Mucosa of rectum (tissue), 2 donors: ENCODE measurements around the gene ZCCHC17.
A peak's percentile ranks its signal among the peaks of the same experiment; 100 is the strongest.

Source experiments
- H3K27ac ChIP-seq, 2 donors: one replicate each; pipeline ENCODE4 v1.7.0; 2013; ENCODE audit warnings: inconsistent platforms in 2 of 2, low read depth in 2 of 2, low read length in 2 of 2
- H3K27me3 ChIP-seq, 2 donors: one replicate each; pipeline ENCODE4 v1.7.0; 2013; ENCODE audit warnings: low read length in 2 of 2; ENCODE audit not compliant: control insufficient read depth in 2 of 2, insufficient read depth in 2 of 2
- H3K36me3 ChIP-seq, 2 donors: one replicate each; pipeline ENCODE4 v1.7.0; 2013; ENCODE audit warnings: low read length in 2 of 2; ENCODE audit not compliant: control insufficient read depth in 2 of 2, insufficient read depth in 2 of 2
- H3K4me1 ChIP-seq, 2 donors: one replicate each; pipeline ENCODE4 v1.7.0; 2013; ENCODE audit warnings: low read length in 2 of 2, mild to moderate bottlenecking in 1 of 2; ENCODE audit not compliant: control insufficient read depth in 2 of 2, insufficient read depth in 2 of 2
- H3K4me3 ChIP-seq, 2 donors: one replicate each; pipeline ENCODE4 v1.7.0; 2013; ENCODE audit warnings: low read length in 2 of 2
- H3K9ac ChIP-seq, 2 donors: one replicate each; pipeline ENCODE4 v1.7.0; 2013; ENCODE audit warnings: low read length in 2 of 2, low read depth in 1 of 2, mild to moderate bottlenecking in 1 of 2
- H3K9me3 ChIP-seq, 2 donors: one replicate each; pipeline ENCODE4 v1.7.0; 2013; ENCODE audit warnings: low read length in 2 of 2; ENCODE audit not compliant: control insufficient read depth in 2 of 2
- donor health status: healthy.
- donor health status: Normal muscosa, but diverticular disease.

ZCCHC17 gene

GRCh38 chr1:31364561-31365250 is 67.9 kb downstream of the ZCCHC17 start:
- no peak overlapping the region for H3K9ac ChIP-seq
- H3K4me3 ChIP-seq: no peak overlapping the region
- no peaks in the 10 kb centered on the region for H3K9me3 ChIP-seq
- H3K27ac ChIP-seq: no peak overlapping the region
- H3K27me3 ChIP-seq: no peaks in the 10 kb centered on the region
- peaks cover 24 to 32% of the 10 kb centered on the region in 2 donors for H3K36me3 ChIP-seq
- no peaks in the 10 kb centered on the region for H3K4me1 ChIP-seq

- Histone ChIP-seq H3K9me3 (no peaks in the 10 kb centered on the region), H3K4me3 (no peak overlapping the region), H3K9ac (no peak overlapping the region), H3K4me1 (peaks cover 5 to 15% of the 10 kb centered on the region in 2 donors), H3K36me3 (peaks cover 19 to 26% of the 10 kb centered on the region in 2 donors), H3K27me3 (no peaks in the 10 kb centered on the region), H3K27ac (no peak overlapping the region)
These were observed 70.0 kb downstream of the ZCCHC17 start for GRCh38 chr1:31366796-31367195.

GRCh38 chr1:31368611-31369107 is 71.8 kb downstream of the ZCCHC17 start:
- Histone ChIP-seq H3K36me3 (peaks cover 15 to 24% of the 10 kb centered on the region in 2 donors), H3K27me3 (no peaks in the 10 kb centered on the region), H3K27ac (no peak overlapping the region), H3K4me1 (peaks cover 21 to 33% of the 10 kb centered on the region in 2 donors), H3K9me3 (no peaks in the 10 kb centered on the region), H3K4me3 (no peak overlapping the region), H3K9ac (no peak overlapping the region)

GRCh38 chr1:31370021-31370420 is 73.2 kb downstream of the ZCCHC17 start:
- no peaks in the 10 kb centered on the region for H3K9me3 ChIP-seq
- H3K9ac ChIP-seq: no peak overlapping the region
- peaks cover 10% of the 10 kb centered on the region in 2 donors for H3K36me3 ChIP-seq
- no peaks in the 10 kb centered on the region for H3K27me3 ChIP-seq
- H3K27ac ChIP-seq: no peak overlapping the region
- H3K4me1 ChIP-seq: peaks cover 30 to 33% of the 10 kb centered on the region in 2 donors
- no peak overlapping the region for H3K4me3 ChIP-seq

- Histone ChIP-seq H3K27me3 (no peaks in the 10 kb centered on the region), H3K27ac (no peak overlapping the region), H3K36me3 (peaks cover 6 to 9% of the 10 kb centered on the region in 2 donors), H3K4me3 (no peak overlapping the region), H3K9ac (no peak overlapping the region), H3K9me3 (no peaks in the 10 kb centered on the region), H3K4me1 (peaks cover 30 to 33% of the 10 kb centered on the region in 2 donors)
These were observed 73.7 kb downstream of the ZCCHC17 start for GRCh38 chr1:31370565-31370964.

- Histone ChIP-seq H3K9ac (no peak overlapping the region), H3K4me1 (peaks cover 30 to 33% of the 10 kb centered on the region in 2 donors), H3K4me3 (no peak overlapping the region), H3K36me3 (peaks cover 3 to 7% of the 10 kb centered on the region in 2 donors), H3K27ac (peak overlapping the region; percentile 26 to 78), H3K27me3 (no peaks in the 10 kb centered on the region), H3K9me3 (no peaks in the 10 kb centered on the region)
These were observed 74.5 kb downstream of the ZCCHC17 start for GRCh38 chr1:31371121-31371959.

- H3K27ac ChIP-seq: peak overlapping the region; percentile 16 to 78
- peak overlapping the region in 1 of 2 donors; percentile 23 for H3K4me3 ChIP-seq
- peaks cover 30 to 36% of the 10 kb centered on the region in 2 donors for H3K4me1 ChIP-seq
- peaks cover 0 to 6% of the 10 kb centered on the region in 2 donors for H3K36me3 ChIP-seq
- no peaks in the 10 kb centered on the region for H3K27me3 ChIP-seq
- peak overlapping the region; percentile 0 to 38 for H3K9ac ChIP-seq
- H3K9me3 ChIP-seq: no peaks in the 10 kb centered on the region
These were observed 75.2 kb downstream of the ZCCHC17 start for GRCh38 chr1:31372051-31372450.

- peak overlapping the region; percentile 78 to 80 for H3K27ac ChIP-seq
- H3K9ac ChIP-seq: peak overlapping the region; percentile 57 to 71
- H3K4me1 ChIP-seq: peaks cover 30 to 36% of the 10 kb centered on the region in 2 donors
- H3K9me3 ChIP-seq: no peaks in the 10 kb centered on the region
- peak overlapping the region; percentile 56 to 60 for H3K4me3 ChIP-seq
- no peaks in the 10 kb centered on the region for H3K36me3 ChIP-seq
- no peaks in the 10 kb centered on the region for H3K27me3 ChIP-seq
These were observed 75.9 kb downstream of the ZCCHC17 start for GRCh38 chr1:31372751-31373055.

- Histone ChIP-seq H3K27me3 (no peaks in the 10 kb centered on the region), H3K9me3 (no peaks in the 10 kb centered on the region), H3K9ac (peak within 1 kb of the TSS; percentile 57 to 71), H3K4me1 (peaks cover 30 to 36% of the 10 kb centered on the region in 2 donors), H3K36me3 (no peaks in the 10 kb centered on the region), H3K27ac (peak within 1 kb of the TSS; percentile 78 to 80), H3K4me3 (peak within 1 kb of the TSS; percentile 56 to 60)
These were observed 76.4 kb downstream of the ZCCHC17 start, which contains the start of gene FABP3 for GRCh38 chr1:31373056-31373896. Gene FABP3 (minus strand): TSS chr1:31373076. CDS start chr1:31373014, 62 bp downstream.
